Keratinocyte (primary cell): ENCODE measurements around the gene NKX2-4.

Experiments
- EZH2 ChIP-seq: IDR thresholded peaks from one replicate; pipeline ENCODE4 v1.6.1; 2012; ENCODE audit warnings: inconsistent platforms, mild to moderate bottlenecking, low read length, moderate library complexity
- TF ChIP-seq, protein P1 (sequence below), 3 experiments: IDR thresholded peaks in 1 of 3; conservative IDR thresholded peaks in 1 of 3; optimal IDR thresholded peaks in 1 of 3; 2 replicates in 2 of 3; 3 replicates in 1 of 3; pipeline versions ENCODE3 to v1.5.1; 2011; ENCODE audit warnings: low read length in 3 of 3, mild to moderate bottlenecking in 3 of 3, moderate library complexity in 2 of 3, control low read depth in 1 of 3, inconsistent platforms in 1 of 3; ENCODE audit not compliant: insufficient read depth in 2 of 3; ENCODE audit errors: extremely low read depth in 1 of 3

DNA sequence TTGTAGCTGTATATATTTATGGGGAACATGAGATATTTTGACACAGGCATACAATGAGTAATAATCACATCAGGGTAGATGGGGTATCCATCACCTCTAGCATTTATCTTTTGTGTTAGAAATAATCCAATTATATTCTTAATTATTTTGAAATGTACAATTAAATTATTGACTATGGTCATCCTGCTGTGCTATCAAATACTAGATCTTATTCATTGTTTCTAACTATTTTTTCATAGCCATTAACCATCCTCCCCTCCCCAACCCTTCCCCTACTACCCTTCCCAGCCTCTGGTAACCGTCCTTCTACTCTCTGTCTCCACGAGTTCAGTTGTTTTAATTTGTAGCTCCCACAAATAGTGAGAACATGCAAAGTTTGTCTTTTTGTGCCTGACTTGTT lies 28.5 kb downstream of the NKX2-4 start:
- TF ChIP-seq, protein P1, sequence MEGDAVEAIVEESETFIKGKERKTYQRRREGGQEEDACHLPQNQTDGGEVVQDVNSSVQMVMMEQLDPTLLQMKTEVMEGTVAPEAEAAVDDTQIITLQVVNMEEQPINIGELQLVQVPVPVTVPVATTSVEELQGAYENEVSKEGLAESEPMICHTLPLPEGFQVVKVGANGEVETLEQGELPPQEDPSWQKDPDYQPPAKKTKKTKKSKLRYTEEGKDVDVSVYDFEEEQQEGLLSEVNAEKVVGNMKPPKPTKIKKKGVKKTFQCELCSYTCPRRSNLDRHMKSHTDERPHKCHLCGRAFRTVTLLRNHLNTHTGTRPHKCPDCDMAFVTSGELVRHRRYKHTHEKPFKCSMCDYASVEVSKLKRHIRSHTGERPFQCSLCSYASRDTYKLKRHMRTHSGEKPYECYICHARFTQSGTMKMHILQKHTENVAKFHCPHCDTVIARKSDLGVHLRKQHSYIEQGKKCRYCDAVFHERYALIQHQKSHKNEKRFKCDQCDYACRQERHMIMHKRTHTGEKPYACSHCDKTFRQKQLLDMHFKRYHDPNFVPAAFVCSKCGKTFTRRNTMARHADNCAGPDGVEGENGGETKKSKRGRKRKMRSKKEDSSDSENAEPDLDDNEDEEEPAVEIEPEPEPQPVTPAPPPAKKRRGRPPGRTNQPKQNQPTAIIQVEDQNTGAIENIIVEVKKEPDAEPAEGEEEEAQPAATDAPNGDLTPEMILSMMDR (optimal IDR thresholded peaks at IDR 0.05 in 1 of 3, IDR thresholded peaks at IDR 0.05 in 1 of 3, conservative IDR thresholded peaks at IDR 0.05 in 1 of 3; ENCODE audit: extremely low read depth in 1 of 3, insufficient read depth in 2 of 3, low read length in 3 of 3): no peak
- no peak for TF ChIP-seq EZH2
